AG04449 (cell line): ENCODE measurements around the gene AHRR.

Experiments
- CTCF ChIA-PET: fragments of 350-600 bp; formaldehyde crosslinking; extraction: SDS; loops from one replicate; lab custom pipeline; 2021; ENCODE audit warnings: antibody characterized with exemption; lab: Yijun Ruan, JAX
- POLR2A ChIA-PET: fragments of 400-600, 350-600 bp; formaldehyde crosslinking; extraction: SDS; loops from one replicate; lab custom pipeline; 2020; ENCODE audit warnings: antibody characterized with exemption, inconsistent platforms; lab: Yijun Ruan, JAX
- DNase-seq: peaks from one replicate; pipeline ENCODE4 v3.0.0-alpha.2; 2010; ENCODE audit warnings: low read depth, low spot score
- H3K4me3 ChIP-seq: 2 replicates; pipeline ENCODE4 v1.5.1; 2011; ENCODE audit warnings: low read depth, mild to moderate bottlenecking, control low read depth, low read length
- TF ChIP-seq, protein P1 (sequence below): IDR thresholded peaks from one replicate; pipeline ENCODE4 v1.5.1; 2011; ENCODE audit warnings: mild to moderate bottlenecking, moderate library complexity, low read length, control low read depth, inconsistent platforms; ENCODE audit not compliant: insufficient read depth; ENCODE audit errors: missing control alignments

Gene AHRR

DNA sequence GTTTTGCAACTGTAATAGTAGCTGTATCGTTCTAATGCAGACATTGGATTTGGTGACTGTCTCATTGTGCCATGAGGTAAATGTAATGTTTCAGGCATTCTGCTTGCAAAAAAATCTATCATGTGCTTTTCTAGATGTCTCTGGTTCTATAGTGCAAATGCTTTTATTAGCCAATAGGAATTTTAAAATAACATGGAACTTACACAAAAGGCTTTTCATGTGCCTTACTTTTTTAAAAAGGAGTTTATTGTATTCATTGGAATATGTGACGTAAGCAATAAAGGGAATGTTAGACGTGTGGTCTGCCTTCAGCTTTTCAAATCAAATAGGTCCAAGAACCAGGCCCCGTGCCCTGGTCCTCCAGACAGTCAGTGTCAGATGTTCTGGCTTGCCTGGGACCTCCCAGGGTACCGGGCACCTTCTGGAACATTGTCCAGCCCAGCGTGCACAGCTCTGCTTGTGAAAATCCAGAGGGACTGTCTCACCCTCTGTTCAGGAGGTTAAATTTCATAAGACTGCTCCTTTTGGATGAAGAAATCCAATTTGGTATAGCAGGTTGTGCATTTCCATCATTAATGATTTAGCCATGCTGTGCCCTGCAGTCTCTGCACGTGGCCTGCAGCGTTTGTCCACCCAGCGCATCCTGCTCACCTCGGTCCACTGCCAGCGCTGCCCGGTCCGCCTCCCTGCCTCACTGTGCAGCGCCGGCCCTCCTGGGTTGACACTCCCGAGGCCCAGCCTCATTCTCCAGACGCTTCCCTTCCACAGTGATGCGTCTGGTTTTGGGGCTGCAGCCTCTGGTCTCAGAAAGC lies 6.6 kb upstream of the AHRR start:
- ChIA-PET POLR2A (no interaction called here), CTCF (interaction anchor here (0.9 to 5.3 kb wide), 7 partner anchors 110 to 588 kb away, joined by 3 to 97 read pairs (median 10); no protein-coding TSS in a partner anchor)
- no peak overlapping the region for H3K4me3 ChIP-seq
- DNase-seq, result no peak
- TF ChIP-seq, protein P1, sequence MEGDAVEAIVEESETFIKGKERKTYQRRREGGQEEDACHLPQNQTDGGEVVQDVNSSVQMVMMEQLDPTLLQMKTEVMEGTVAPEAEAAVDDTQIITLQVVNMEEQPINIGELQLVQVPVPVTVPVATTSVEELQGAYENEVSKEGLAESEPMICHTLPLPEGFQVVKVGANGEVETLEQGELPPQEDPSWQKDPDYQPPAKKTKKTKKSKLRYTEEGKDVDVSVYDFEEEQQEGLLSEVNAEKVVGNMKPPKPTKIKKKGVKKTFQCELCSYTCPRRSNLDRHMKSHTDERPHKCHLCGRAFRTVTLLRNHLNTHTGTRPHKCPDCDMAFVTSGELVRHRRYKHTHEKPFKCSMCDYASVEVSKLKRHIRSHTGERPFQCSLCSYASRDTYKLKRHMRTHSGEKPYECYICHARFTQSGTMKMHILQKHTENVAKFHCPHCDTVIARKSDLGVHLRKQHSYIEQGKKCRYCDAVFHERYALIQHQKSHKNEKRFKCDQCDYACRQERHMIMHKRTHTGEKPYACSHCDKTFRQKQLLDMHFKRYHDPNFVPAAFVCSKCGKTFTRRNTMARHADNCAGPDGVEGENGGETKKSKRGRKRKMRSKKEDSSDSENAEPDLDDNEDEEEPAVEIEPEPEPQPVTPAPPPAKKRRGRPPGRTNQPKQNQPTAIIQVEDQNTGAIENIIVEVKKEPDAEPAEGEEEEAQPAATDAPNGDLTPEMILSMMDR, result no peak

DNA sequence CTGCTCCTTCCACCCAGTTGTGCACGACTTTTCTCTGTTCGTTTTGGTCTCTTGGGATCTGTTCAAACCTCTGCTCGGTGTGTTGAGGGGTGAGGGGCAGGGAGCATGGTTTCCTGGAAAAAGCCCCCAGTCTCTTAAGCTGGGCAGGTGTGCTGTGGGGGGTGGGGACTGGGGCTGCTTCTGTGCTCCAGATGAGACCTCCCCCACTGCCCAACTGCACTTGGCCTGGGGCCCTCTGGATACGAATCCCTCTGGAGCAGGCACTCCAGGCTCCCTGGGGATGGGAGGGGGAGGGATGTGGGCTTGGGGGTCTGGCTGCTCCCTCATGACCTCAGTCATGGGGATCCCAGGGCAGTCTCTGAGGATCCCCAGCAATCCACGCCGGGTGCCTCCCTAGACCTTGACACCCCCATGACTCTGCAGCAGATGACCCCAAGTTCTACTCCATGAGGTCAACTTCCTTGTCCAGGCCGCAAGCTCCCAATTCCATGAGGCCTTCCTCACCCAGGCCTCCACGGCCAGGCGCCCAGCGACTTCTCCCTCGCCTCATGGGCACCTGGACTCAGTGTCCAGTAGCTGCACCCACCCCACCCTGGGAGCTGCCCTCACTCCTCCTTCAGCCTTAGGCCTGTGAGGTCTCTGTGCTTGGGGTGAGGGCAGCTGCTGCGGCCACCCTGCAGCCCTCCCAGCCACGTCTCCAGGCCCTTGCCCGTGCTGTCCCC lies 5.9 kb upstream of the AHRR start:
- ChIA-PET CTCF (interaction anchor here (0.9 to 5.3 kb wide), 15 partner anchors 7 to 588 kb away, joined by 3 to 97 read pairs (median 8); no protein-coding TSS in a partner anchor), POLR2A (no interaction called here)

DNA sequence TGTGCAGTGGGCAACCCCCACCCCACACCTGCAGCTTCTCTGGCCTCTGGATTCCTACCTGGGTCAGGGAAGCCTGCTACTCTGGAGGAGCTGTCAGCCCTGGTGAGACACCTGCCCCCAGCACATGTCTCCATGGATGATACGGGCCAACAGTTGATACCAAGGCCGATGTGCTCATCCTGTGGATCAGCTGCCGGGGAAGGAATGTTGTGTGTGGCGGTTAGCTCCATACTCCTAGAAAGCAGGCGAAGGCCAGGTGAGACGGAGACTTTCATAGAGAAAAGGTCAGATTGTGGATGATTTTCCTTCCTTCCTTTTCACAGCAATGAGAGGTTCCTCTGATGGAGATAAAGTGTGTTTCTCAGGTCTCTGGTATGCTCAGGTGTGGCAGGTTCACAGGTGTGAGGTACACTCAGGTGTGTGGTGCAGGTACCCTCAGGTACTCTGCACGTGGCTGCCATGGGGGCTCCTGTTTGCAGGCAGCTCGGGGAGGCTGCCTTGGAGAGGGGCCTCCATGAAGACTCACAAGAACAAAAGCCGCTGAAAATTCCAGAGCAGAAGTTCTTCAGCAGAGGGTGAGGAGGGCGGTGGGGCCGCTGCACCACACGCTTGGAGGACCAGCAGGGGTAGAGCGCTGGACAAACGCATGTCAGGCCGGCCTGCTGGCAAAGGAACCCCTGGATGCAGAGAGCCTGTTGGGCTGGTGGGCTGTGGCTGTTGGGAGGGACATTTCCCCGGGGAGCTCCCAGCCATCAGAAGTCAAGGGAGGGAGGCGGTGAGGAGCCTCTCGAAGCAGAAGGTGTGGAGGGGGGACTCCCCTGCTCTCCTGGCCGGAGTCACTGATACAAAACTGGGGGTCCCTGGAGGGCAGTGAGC lies 5.1 kb upstream of the AHRR start:
- DNase-seq, result no peak
- no peak overlapping the region for H3K4me3 ChIP-seq
- TF ChIP-seq, protein P1, result no peak
- CTCF ChIA-PET, result interaction anchor here (0.7 to 5.3 kb wide), 28 partner anchors 8 to 587 kb away, joined by 3 to 97 read pairs (median 4); partner anchors contain the start of genes CEP72 and EXOC3
- POLR2A ChIA-PET, result interaction anchor here (1.2 kb wide), 1 partner anchor 156 kb away, joined by 3 read pairs; no protein-coding TSS in a partner anchor

More for the DNA sequence above, 5.9 kb upstream of the AHRR start:
- TF ChIP-seq, protein P1, result no peak
- no peak overlapping the region for H3K4me3 ChIP-seq
- no peak for DNase-seq

DNA sequence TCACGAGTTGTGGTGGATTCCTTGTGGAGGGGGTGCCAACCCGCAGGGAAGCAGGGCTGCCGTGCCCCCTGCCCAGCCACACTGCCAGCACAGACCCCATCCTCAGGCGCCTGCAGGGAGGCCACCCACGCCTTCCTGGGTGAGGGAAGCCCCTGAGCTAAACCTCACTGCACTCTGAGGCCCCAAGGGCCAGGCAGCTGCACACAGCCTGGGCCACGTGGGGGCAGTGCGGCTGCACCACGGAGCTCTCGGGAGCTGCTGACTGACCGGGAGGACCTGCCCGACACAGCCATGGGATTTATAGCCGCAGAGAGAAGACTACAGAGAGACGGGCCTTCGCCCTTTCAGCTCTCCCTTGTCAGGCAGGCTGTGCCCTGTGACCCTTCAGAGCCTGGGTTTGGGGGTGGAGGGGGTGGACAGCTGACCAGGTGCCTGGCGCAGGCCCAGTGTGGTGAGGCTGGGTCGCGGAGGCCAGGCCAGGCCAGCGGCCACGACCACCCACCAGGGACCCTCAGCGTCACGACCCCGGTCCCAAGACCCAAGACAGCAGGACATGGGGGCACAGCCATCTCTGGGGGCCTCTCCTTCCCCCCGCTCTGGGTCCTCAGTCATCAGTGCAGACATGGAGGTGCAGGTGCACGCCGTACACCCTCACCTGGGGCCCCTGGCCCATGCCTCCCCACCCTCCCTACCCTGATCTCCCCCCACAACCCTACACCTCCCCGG lies 4.3 kb upstream of the AHRR start:
- TF ChIP-seq, protein P1, result peak; percentile 98
- no peak overlapping the region for H3K4me3 ChIP-seq
- ChIA-PET CTCF (interaction anchor here (0.7 to 5.3 kb wide), 28 partner anchors 9 to 585 kb away, joined by 3 to 97 read pairs (median 4); partner anchors contain the start of genes CEP72 and EXOC3), POLR2A (interaction anchor here (1.2 kb wide), 1 partner anchor 155 kb away, joined by 3 read pairs; no protein-coding TSS in a partner anchor)
- no peak for DNase-seq

DNA sequence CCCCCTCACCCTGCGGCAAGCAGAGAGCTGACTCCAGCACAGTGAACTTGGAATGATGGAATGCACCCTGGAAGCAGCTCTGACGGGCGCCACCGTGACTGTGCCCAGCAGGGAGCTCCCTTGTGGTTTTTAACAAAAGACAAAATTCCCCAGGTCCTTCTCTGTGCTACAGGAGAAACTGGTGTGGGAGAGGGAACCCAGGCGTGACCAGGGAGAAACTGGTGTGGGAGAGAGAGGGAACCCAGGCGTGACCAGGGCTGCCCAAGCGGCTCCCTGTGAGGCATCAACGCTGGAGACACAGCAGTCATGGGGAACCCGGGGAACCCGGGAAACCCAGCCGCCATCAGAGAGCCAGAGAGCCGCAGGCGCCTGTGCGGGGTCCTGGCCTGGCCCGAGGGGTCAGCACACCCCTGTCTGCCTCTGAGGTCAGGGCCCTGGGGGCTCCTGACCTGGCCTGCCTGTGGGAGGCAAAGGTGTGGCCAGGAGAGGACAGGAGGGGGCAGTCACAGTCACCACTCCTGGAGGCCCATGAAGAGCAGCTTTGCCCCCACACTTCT lies 3.1 kb upstream of the AHRR start:
- POLR2A ChIA-PET, result no interaction called here

More for the DNA sequence above, 3.1 kb upstream of the AHRR start:
- TF ChIP-seq, protein P1, result no peak
- H3K4me3 ChIP-seq, result no peak overlapping the region
- CTCF ChIA-PET, result interaction anchor here (0.9 to 5.3 kb wide), 9 partner anchors 16 to 585 kb away, joined by 3 to 97 read pairs (median 3); no protein-coding TSS in a partner anchor
- no peak for DNase-seq
